ENCODE results near the gene TMEM187.

Gene TMEM187

GRCh38 chrX:154032160-154032559, 59.6 kb downstream of the TMEM187 start:
- no peak for TF ChIP-seq CTCF (IDR thresholded peaks at IDR 0.05; ENCODE audit: control extremely low read depth, extremely low read depth, low read depth, missing control alignments)
- ChIA-PET CTCF (no interaction called here), POLR2A (no interaction called here)
- no peak for DNase-seq (ENCODE audit: extremely low spot score)

DNA sequence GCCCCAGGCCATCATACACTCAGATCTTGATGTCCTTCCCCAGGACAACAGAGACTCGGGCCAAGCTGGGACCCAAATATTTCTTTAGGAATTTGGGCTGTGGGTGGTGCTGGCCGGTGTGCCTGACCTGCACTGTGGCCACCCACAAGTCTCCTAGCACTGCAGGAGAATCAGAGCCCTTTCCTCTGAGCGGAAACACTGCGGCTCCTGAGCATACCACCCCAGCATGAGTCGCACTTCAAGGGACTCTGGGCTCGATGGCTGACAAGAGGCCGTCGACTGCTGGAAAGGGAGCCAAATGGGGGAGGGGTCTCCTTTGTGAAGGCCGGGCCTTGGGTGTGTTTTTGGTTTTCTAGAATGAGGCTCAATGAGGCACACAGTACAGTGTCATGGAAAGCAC, 60.1 kb downstream of the TMEM187 start:
- no peak for TF ChIP-seq CTCF (IDR thresholded peaks at IDR 0.05; ENCODE audit: control extremely low read depth, extremely low read depth, low read depth, missing control alignments)
- no peak for DNase-seq (ENCODE audit: extremely low spot score)
- CTCF ChIA-PET: no interaction called here
- POLR2A ChIA-PET: no interaction called here
